Smooth muscle cell (in vitro differentiated cells): ENCODE measurements around the gene DYNLT1. TPM values are rescaled to one million over a fixed set of nuclear protein-coding genes. Genes with fewer than 3 reads are reported as not detected.
"Not testable (repeated sequence)": the region's sequence is repeated elsewhere in the genome, so short reads cannot be mapped to it uniquely, and the experiment has no call there.

Experiments
- DNase-seq: peaks from one replicate; lab custom pipeline; 2025; ENCODE audit not compliant: unreplicated experiment; lab: John Stamatoyannopoulos, UW
- H2AFZ ChIP-seq: fragments of 200-600 bp; sonication (generic); 2 replicates; pipeline ENCODE4 v1.6.0; 2016; ENCODE audit warnings: antibody characterized with exemption, low read depth, mild to moderate bottlenecking
- H3F3A ChIP-seq: fragments of 200-600 bp; sonication (generic); 2 replicates; pipeline ENCODE4 v1.6.0; 2017; ENCODE audit warnings: antibody characterized with exemption, low read depth
- H3K27ac ChIP-seq: fragments of 200-600 bp; sonication (generic); 2 replicates; pipeline ENCODE4 v1.5.1; 2016; ENCODE audit warnings: low read depth, mild to moderate bottlenecking
- H3K27me3 ChIP-seq: fragments of 200-600 bp; sonication (generic); 2 replicates; pipeline ENCODE4 v1.6.1; 2016; ENCODE audit warnings: low read depth, mild to moderate bottlenecking
- H3K36me3 ChIP-seq: fragments of 200-600 bp; sonication (generic); 2 replicates; pipeline ENCODE4 v1.5.1; 2016; ENCODE audit warnings: low read depth
- H3K4me1 ChIP-seq: fragments of 200-600 bp; sonication (generic); 2 replicates; pipeline ENCODE4 v1.5.1; 2016; ENCODE audit warnings: low read depth
- H3K4me2 ChIP-seq: fragments of 200-600 bp; sonication (generic); 2 replicates; pipeline ENCODE4 v1.6.0; 2016; ENCODE audit warnings: mild to moderate bottlenecking
- H3K4me3 ChIP-seq: fragments of 200-600 bp; sonication (generic); 2 replicates; pipeline ENCODE4 v1.5.1; 2016; ENCODE audit warnings: mild to moderate bottlenecking
- H3K79me2 ChIP-seq: fragments of 200-600 bp; sonication (generic); 2 replicates; pipeline ENCODE4 v1.6.0; 2016; ENCODE audit warnings: low read depth, mild to moderate bottlenecking
- H3K9ac ChIP-seq: fragments of 200-600 bp; sonication (generic); 2 replicates; pipeline ENCODE4 v1.6.0; 2016; ENCODE audit warnings: low read depth
- H3K9me3 ChIP-seq: fragments of 200-600 bp; sonication (generic); replicated peaks from 2 replicates; pipeline ENCODE4 v1.5.1; 2016; ENCODE audit warnings: low read depth
- H4K20me1 ChIP-seq: fragments of 200-600 bp; sonication (generic); 2 replicates; pipeline ENCODE4 v1.6.0; 2016; ENCODE audit warnings: low read depth
- CTCF ChIP-seq: fragments of 200-600 bp; sonication (generic); IDR thresholded peaks from 2 replicates; pipeline ENCODE4 v1.5.1; 2017; ENCODE audit warnings: borderline replicate concordance, mild to moderate bottlenecking, antibody characterized with exemption; ENCODE audit not compliant: insufficient read depth, poor library complexity, severe bottlenecking
- WGBS: methylation state at CpG from one replicate; pipeline ENCODE4 v1.1.7; 2016; ENCODE audit warnings: low lambda C conversion rate; 5-methylcytosine and 5-hydroxymethylcytosine counted together
- polyA plus RNA-seq: library from polyadenylated mRNA; unstranded; fragments of >200 nt; fragmentation: Nextera tagmentation; extraction: Ambion mirVana; gene quantifications from 2 replicates; pipeline ENCODE4 v1.2.1, GENCODE V29; 2016
- total RNA-seq: library from RNA; depleted of rRNA; stranded (reverse); fragments of >200 nt; gene quantifications from 2 replicates; pipeline ENCODE4 v1.2.3, GENCODE V29; 2014

DYNLT1 gene
- total and polyA plus RNA-seq, 2 experiments from 2014 or later: 127 to 225 TPM

- no peak overlapping the region for H3K4me3 ChIP-seq
- DNase-seq: no peak
- H3K27ac ChIP-seq: no peak overlapping the region
- H3K27me3 ChIP-seq: no peaks in the 10 kb centered on the region
- H3K9ac ChIP-seq: no peak overlapping the region
- H3K4me1 ChIP-seq: peaks cover 3% of the 10 kb centered on the region
- peaks cover 7% of the 10 kb centered on the region for H3K36me3 ChIP-seq
- peaks cover 4% of the 10 kb centered on the region for H3F3A ChIP-seq
- H3K4me2 ChIP-seq: no peak overlapping the region
- 99% methylated on average over 7 of the region's 7 CpGs for WGBS
- TF ChIP-seq CTCF: no peak
- no peaks in the 10 kb centered on the region for H3K9me3 ChIP-seq
- H3K79me2 ChIP-seq: no peaks in the 10 kb centered on the region
- no peak overlapping the region for H2AFZ ChIP-seq
- peaks cover 30% of the 10 kb centered on the region for H4K20me1 ChIP-seq
These were observed 37.6 kb downstream of the DYNLT1 start for GRCh38 chr6:158606935-158607334.

- 91% methylated on average over 15 of the region's 15 CpGs for WGBS
- not testable (repeated sequence) for H3K27ac ChIP-seq, DNase-seq
These were observed 38.5 kb downstream of the DYNLT1 start for GRCh38 chr6:158606011-158606410.

DNA sequence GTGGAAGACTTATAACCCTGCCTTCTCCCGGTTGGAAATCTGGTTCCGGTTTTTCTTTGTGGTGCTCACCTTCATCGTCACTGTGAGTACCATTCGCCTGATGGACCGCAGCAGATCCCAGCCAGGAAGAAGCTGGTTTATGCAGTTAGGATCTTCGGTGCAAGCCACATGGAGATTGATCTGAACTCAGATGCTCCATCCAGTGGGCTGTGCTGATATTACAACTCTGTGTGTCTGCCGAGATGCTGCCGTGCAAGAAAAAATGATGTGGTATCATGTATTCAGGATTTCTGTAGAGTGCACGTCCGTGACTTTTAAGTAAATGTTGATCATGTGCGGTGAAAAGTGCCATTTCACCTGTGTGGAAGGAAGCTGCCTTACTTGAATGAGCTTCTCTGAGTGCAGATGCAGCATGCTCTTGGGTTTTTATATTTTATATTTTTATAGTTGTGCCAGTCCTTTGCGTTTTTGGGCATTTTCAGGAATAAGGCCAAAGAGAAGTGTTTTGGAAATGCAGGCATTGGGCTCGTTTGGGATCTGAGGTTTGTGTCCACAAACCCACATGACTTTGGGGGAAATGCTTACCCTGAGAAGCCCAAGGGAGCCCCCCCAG lies 39.2 kb downstream of the DYNLT1 start:
- Histone ChIP-seq H3F3A (no peaks in the 10 kb centered on the region), H4K20me1 (peaks cover 23% of the 10 kb centered on the region), H3K36me3 (peaks cover 7% of the 10 kb centered on the region), H3K9me3 (no peaks in the 10 kb centered on the region), H2AFZ (no peak overlapping the region), H3K4me1 (no peaks in the 10 kb centered on the region), H3K4me2 (no peak overlapping the region), H3K27me3 (no peaks in the 10 kb centered on the region), H3K4me3 (no peak overlapping the region), H3K9ac (no peak overlapping the region), H3K27ac (no peak overlapping the region), H3K79me2 (no peaks in the 10 kb centered on the region)
- DNase-seq: no peak
- WGBS: 73% methylated on average over 13 of the region's 13 CpGs
- peak; percentile 61 for TF ChIP-seq CTCF

More at GRCh38 chr6:158606011-158606410, 38.5 kb downstream of the DYNLT1 start:
- H4K20me1 ChIP-seq: peaks cover 28% of the 10 kb centered on the region
- H3K9me3 ChIP-seq, H3K9ac ChIP-seq, H3K4me3 ChIP-seq, H3K36me3 ChIP-seq, H3K27me3 ChIP-seq, H3F3A ChIP-seq, H3K79me2 ChIP-seq, H3K4me2 ChIP-seq, H2AFZ ChIP-seq, H3K4me1 ChIP-seq: not testable (repeated sequence)

- DNase-seq: no peak
- WGBS: 96% methylated on average over 6 of the region's 6 CpGs
- no peaks in the 10 kb centered on the region for H3K79me2 ChIP-seq
- no peaks in the 10 kb centered on the region for H3K27me3 ChIP-seq
- H4K20me1 ChIP-seq: peaks cover 23% of the 10 kb centered on the region
- no peaks in the 10 kb centered on the region for H3F3A ChIP-seq
- no peak overlapping the region for H3K4me2 ChIP-seq
- H3K9me3 ChIP-seq: no peaks in the 10 kb centered on the region
- no peak overlapping the region for H3K4me3 ChIP-seq
- H3K36me3 ChIP-seq: peaks cover 7% of the 10 kb centered on the region
- no peak overlapping the region for H2AFZ ChIP-seq
- no peaks in the 10 kb centered on the region for H3K4me1 ChIP-seq
- TF ChIP-seq CTCF: no peak
- no peak overlapping the region for H3K9ac ChIP-seq
- no peak overlapping the region for H3K27ac ChIP-seq
These were observed 40.5 kb downstream of the DYNLT1 start for GRCh38 chr6:158604048-158604406.
